NCI-H2196 (cell line): ENCODE results near the gene ZCCHC18.
A peak's percentile ranks its signal among the peaks of the same experiment; 100 is the strongest.

Experiments used
- DNase-seq: peaks from one replicate; lab custom pipeline; 2025; ENCODE audit not compliant: unreplicated experiment; lab: John Stamatoyannopoulos, UW

ZCCHC18 gene

DNA sequence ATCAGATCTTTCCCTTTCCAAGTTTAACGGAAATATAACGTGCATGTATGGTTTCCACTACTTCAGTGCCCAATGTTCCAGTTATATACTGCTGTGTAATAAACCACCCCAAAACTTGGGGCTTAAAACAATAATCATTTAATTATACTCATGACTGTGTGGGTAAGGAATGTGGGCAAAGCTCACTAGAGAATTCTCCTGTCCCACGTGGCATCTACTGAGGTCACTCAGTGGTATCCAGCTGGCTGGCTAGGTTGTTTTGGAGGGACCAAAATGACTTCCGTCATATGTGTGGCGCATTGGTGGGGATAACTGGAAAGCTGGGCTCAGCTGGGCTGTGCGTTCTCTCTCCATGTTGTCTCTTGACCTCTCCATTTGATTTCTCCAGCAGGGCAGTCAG lies 18.5 kb downstream of the ZCCHC18 start:
- no peak for DNase-seq

GRCh38 chrX:104134583-104135261 lies 22.4 kb downstream of the ZCCHC18 start:
- DNase-seq = no peak

GRCh38 chrX:104135677-104136076 lies 23.4 kb downstream of the ZCCHC18 start:
- no peak for DNase-seq

DNA sequence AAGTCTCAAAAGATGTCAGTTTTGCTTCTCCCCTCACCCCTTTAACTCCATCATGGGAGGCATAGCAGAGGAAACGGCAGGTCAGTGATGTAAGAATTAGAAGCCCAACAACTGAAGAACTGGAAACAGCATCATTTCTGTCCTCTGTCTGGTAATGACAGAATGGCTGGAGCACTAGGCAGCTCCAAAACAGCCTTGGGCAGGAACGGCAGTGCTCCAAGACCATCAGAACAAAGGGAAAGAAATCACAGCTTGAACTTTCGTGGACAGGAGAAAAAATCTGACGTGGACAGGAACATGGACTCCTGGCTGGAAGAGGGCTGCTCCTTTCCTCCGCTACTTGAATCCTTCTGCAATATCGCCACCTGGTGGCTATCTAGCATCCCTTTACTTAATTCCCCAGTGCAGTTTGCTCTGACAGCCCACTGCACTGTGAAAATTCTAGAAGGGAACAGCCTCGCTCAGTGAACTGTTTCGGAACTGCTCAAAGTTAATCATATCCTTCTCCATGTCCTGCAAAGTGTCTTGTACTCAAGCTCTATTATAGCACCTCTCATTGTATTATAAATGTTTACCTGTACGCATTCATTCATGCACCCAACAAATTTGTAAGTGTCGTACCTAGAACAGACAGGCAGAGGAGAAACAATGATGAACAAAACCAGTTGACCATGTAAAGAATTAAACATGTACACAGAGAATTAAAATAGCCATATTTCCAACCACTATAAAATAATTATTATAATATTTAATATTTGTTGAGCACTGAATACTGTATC lies 24.1 kb downstream of the ZCCHC18 start:
- peak; percentile 71 for DNase-seq

- no peak for DNase-seq
These were observed 25.2 kb downstream of the ZCCHC18 start for GRCh38 chrX:104137496-104137895.

- no peak for DNase-seq
These were observed 28.9 kb downstream of the ZCCHC18 start for GRCh38 chrX:104141087-104141760.

DNA sequence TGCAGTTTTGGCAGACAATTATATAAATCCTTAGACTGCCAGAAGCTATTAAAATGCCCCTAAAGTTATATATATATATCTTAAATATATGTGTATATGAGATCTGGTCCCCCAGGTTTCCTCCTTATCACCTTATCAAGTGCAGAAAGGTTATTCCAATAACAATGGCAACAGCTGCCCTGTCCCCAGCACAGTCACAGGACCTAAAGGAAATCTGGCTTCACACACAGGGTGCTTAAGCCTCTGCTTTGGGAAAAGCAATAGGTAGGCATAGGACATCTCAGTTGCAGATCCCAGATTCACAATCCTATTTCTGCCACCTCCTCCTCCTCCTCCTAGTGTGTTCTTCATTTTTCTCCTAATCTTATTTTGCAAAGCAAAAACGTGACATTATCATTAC lies 38.7 kb downstream of the ZCCHC18 start:
- no peak for DNase-seq

DNA sequence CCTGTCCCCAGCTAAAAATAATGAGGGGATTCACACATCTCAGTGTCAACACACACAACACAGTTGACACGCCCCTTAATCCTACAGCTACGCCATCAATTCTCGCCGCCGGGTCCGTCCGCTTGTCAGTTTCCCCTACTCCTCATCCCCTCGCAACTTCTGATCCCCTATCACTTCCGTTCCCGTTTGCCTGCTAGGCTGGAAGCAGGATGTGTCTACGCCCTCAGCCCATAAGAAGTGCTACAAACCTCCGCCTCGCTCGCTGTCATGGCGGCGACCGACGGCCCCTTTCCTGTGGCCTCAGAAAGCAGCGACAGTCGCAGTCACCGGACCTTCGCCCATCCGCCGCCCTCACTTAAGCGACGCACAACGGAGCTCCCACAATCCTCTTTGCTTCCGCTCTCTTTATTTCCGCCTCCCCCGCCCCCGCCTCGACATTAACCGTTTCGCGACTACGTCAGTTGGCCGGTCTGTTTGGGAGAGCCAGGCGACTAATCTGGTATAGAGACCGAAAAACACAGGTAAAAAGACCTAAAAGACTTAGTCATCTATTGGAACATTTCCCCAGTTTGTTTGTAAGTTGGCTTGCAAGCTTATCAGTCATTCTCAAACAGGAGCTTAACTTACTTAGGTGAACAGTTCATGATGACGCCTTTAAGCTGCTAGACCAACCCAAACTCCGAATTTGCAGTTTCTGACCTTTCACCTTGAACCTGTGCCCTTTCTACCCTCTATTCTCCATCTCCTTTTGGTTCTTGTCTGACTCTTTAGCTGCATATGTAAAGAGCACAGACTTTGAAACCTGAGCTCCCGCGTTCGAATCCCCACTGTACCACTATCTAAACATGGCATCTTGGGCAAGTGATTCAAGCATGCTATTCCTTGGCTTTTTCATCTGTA lies 44.6 kb downstream of the ZCCHC18 start, which contains the start of gene SLC25A53:
Gene SLC25A53 (minus strand): TSS at position 380 of the 900 bp plus-strand sequence. CDS start 51,752 bp downstream, outside the sequence.
- DNase-seq = peak; percentile 67
